ENCODE results near the gene SLC17A5.
"Not testable (repeated sequence)": the region's sequence is repeated elsewhere in the genome, so short reads cannot be mapped to it uniquely, and the experiment has no call there.

- not testable (repeated sequence) for TF ChIP-seq CTCF, POLR2A (IDR thresholded peaks at IDR 0.05)
These were observed 82.3 kb downstream of the SLC17A5 start for GRCh38 chr6:73571218-73572181.
